Bronchial epithelial cell (primary cell): ENCODE measurements around the gene PPP2R5C. TPM values are rescaled to one million over a fixed set of nuclear protein-coding genes. Genes with fewer than 3 reads are reported as not detected.
"Not testable (repeated sequence)": the region's sequence is repeated elsewhere in the genome, so short reads cannot be mapped to it uniquely, and the experiment has no call there.

Experiments
- DNase-seq: peaks from one replicate; pipeline ENCODE4 v3.0.0-alpha.2; 2010; ENCODE audit warnings: low read depth
- FAIRE-seq: peaks from 2 replicates; lab custom pipeline; 2011; peaks lifted over from hg19 to GRCh38; lab: Jason Lieb, UNC
- H3K27me3 ChIP-seq: 2 replicates; pipeline ENCODE4 v1.5.1; 2011; ENCODE audit warnings: low read length; ENCODE audit not compliant: control insufficient read depth, insufficient read depth
- H3K36me3 ChIP-seq: 2 replicates; pipeline ENCODE4 v1.5.1; 2011; ENCODE audit warnings: low read length; ENCODE audit not compliant: control insufficient read depth, insufficient read depth
- H3K4me3 ChIP-seq: 2 replicates; pipeline ENCODE4 v1.5.1; 2011; ENCODE audit warnings: mild to moderate bottlenecking, low read depth, low read length, control low read depth
- CTCF ChIP-seq: IDR thresholded peaks from 2 replicates; pipeline ENCODE4 v1.5.1; 2011; ENCODE audit warnings: mild to moderate bottlenecking, moderate library complexity, low read length, control low read depth, inconsistent platforms; ENCODE audit not compliant: insufficient read depth, severe bottlenecking
- total RNA-seq: library from RNA; depleted of rRNA; stranded (reverse); fragments of >200 nt; gene quantifications from 2 replicates; pipeline ENCODE4 v1.2.1, GENCODE V29; 2014

PPP2R5C gene
- total RNA-seq, 1 donor from 2014 or later: 71.3 TPM

GRCh38 chr14:101796479-101796878 lies 35.0 kb downstream of the PPP2R5C start:
- no peaks in the 10 kb centered on the region for H3K27me3 ChIP-seq
- no peak for TF ChIP-seq CTCF
- no peaks in the 10 kb centered on the region for H3K36me3 ChIP-seq
- DNase-seq (no peak), FAIRE-seq (no peak)
- H3K4me3 ChIP-seq: no peak overlapping the region

GRCh38 chr14:101797856-101798255 lies 36.3 kb downstream of the PPP2R5C start:
- Histone ChIP-seq H3K4me3 (no peak overlapping the region), H3K27me3 (no peaks in the 10 kb centered on the region), H3K36me3 (no peaks in the 10 kb centered on the region)
- FAIRE-seq (no peak), DNase-seq (no peak)
- TF ChIP-seq CTCF: no peak

- H3K27me3 ChIP-seq, H3K4me3 ChIP-seq, FAIRE-seq, DNase-seq, H3K36me3 ChIP-seq: not testable (repeated sequence)
Observed at GRCh38 chr14:101804373-101804772, 42.9 kb downstream of the PPP2R5C start.

GRCh38 chr14:101806252-101806651 lies 44.7 kb downstream of the PPP2R5C start:
- H3K36me3 ChIP-seq, H3K27me3 ChIP-seq, H3K4me3 ChIP-seq, FAIRE-seq, DNase-seq: not testable (repeated sequence)

- Histone ChIP-seq H3K4me3 (no peak overlapping the region), H3K36me3 (peaks cover 2% of the 10 kb centered on the region), H3K27me3 (no peaks in the 10 kb centered on the region)
- no peak for DNase-seq
- FAIRE-seq: no peak
- no peak for TF ChIP-seq CTCF
Observed at GRCh38 chr14:101808020-101808641, 46.6 kb downstream of the PPP2R5C start.

GRCh38 chr14:101808894-101809670 lies 47.6 kb downstream of the PPP2R5C start:
- FAIRE-seq (no peak), DNase-seq (peak; percentile 31)
- peaks cover 4% of the 10 kb centered on the region for H3K36me3 ChIP-seq
- peak overlapping the region; percentile 46 for H3K4me3 ChIP-seq
- no peak for TF ChIP-seq CTCF
- H3K27me3 ChIP-seq: no peaks in the 10 kb centered on the region
